Testis (tissue), 3 donors: ENCODE measurements around the gene DRG1. TPM values are rescaled to one million over a fixed set of nuclear protein-coding genes. Genes with fewer than 3 reads are reported as not detected.

Source experiments
- DNase-seq: peaks from one replicate; pipeline ENCODE4 v3.0.0-alpha.2; 2019
- H3K27ac ChIP-seq, 2 donors: fragments of 200-600 bp; sonication (generic); one replicate each; pipeline ENCODE4 v1.5.1; 2019
- H3K27me3 ChIP-seq: fragments of 200-600 bp; sonication (generic); one replicate; pipeline ENCODE4 v1.5.1; 2019
- H3K36me3 ChIP-seq: fragments of 200-600 bp; sonication (generic); one replicate; pipeline ENCODE4 v1.5.1; 2017; ENCODE audit warnings: low read depth; ENCODE audit errors: missing control alignments
- H3K4me1 ChIP-seq: fragments of 200-600 bp; sonication (generic); one replicate; pipeline ENCODE4 v1.5.1; 2019
- H3K4me3 ChIP-seq, 2 donors: fragments of 200-600 bp; sonication (generic); one replicate each; pipeline ENCODE4 v1.5.1; 2017 to 2019
- H3K9me3 ChIP-seq: fragments of 200-600 bp; sonication (generic); one replicate; pipeline ENCODE4 v1.5.1; 2017
- CTCF ChIP-seq, 3 experiments: fragments of 450-650 bp in 2 of 3; fragments of 200-600 bp in 1 of 3; sonication (generic) in 1 of 3; IDR thresholded peaks; one replicate each; pipeline ENCODE4 v1.5.1; 2016 to 2019; ENCODE audit warnings: antibody characterized with exemption in 3 of 3, mild to moderate bottlenecking in 2 of 3, moderate library complexity in 1 of 3
- POLR2A ChIP-seq: fragments of 450-650 bp; IDR thresholded peaks from one replicate; pipeline ENCODE4 v1.6.1; 2017; ENCODE audit warnings: antibody characterized with exemption, mild to moderate bottlenecking, moderate library complexity
- WGBS, 2 donors: methylation state at CpG; one replicate each; pipeline ENCODE4 v1.1.5; 2018; 5-methylcytosine and 5-hydroxymethylcytosine counted together
- intact Hi-C: fragments of 100-400 bp; cut with DNase I; formaldehyde crosslinking; loops from one replicate; pipeline ENCODE4 v1.15.1; 2023; ENCODE audit warnings: low total_unique reads
- polyA plus RNA-seq: library from polyadenylated mRNA; stranded (reverse); fragments of 350-450 nt; fragmentation: Illumina TruSeq; extraction: RNeasy Lipid Tissue Mini Kit (QIAGEN cat#74804); gene quantifications from one replicate; pipeline ENCODE4 v1.2.3, GENCODE V29; 2014; ENCODE audit warnings: low read depth, low replicate concordance; ENCODE audit not compliant: insufficient read depth
- total RNA-seq, 2 donors: library from RNA; depleted of rRNA; stranded (reverse); fragments of >200 nt; gene quantifications; one replicate each; pipeline ENCODE4 v1.2.3, GENCODE V29; 2016

DRG1 gene
- total and polyA plus RNA-seq, 3 donors from 2014 or later, result 148 to 399 (median 165) TPM

DNA sequence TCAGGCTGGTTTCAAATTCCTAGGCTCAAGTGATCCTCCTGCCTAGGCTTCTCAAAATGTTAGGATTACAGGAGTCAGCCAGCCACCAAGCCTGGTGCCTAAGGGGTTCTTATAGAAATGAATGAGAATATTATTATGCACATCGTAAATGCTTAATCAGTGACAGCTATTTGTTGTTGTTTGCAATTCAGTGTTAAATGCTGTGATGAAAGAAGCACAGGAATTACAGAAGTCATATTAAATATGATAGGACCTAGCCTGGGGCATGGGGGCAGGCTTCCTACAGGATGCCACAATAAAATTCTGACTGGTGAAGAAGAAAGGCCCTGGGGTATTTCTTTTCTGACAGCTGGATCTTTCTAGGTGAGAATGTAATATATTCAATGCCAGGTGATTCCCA lies 39.4 kb upstream of the DRG1 start:
- H3K4me3 ChIP-seq, result no peak overlapping the region

GRCh38 chr22:31361743-31362142 lies 37.7 kb upstream of the DRG1 start:
- Histone ChIP-seq H3K27me3 (no peaks in the 10 kb centered on the region), H3K9me3 (no peaks in the 10 kb centered on the region), H3K36me3 (no peaks in the 10 kb centered on the region), H3K27ac (no peak overlapping the region), H3K4me1 (peaks cover 2% of the 10 kb centered on the region), H3K4me3 (no peak overlapping the region)
- 0 to 100% methylated on average over 1 of the region's 1 CpG for WGBS, 2 donors
- DNase-seq, result no peak
- intact Hi-C loops, result no loop called here
- TF ChIP-seq CTCF (IDR thresholded peaks at IDR 0.05) (no peak), POLR2A (no peak)

More for the DNA sequence above, 39.4 kb upstream of the DRG1 start:
- H3K9me3 ChIP-seq, result no peaks in the 10 kb centered on the region
- no peaks in the 10 kb centered on the region for H3K36me3 ChIP-seq
- intact Hi-C loops, result no loop called here
- H3K27ac ChIP-seq, result no peak overlapping the region
- no peak for TF ChIP-seq POLR2A
- TF ChIP-seq CTCF (IDR thresholded peaks at IDR 0.05), result no peak
- peaks cover under 1% of the 10 kb centered on the region for H3K4me1 ChIP-seq
- WGBS, 2 donors, result 94 to 100% methylated on average over 1 of the region's 1 CpG
- DNase-seq, result no peak
- H3K27me3 ChIP-seq, result no peaks in the 10 kb centered on the region

DNA sequence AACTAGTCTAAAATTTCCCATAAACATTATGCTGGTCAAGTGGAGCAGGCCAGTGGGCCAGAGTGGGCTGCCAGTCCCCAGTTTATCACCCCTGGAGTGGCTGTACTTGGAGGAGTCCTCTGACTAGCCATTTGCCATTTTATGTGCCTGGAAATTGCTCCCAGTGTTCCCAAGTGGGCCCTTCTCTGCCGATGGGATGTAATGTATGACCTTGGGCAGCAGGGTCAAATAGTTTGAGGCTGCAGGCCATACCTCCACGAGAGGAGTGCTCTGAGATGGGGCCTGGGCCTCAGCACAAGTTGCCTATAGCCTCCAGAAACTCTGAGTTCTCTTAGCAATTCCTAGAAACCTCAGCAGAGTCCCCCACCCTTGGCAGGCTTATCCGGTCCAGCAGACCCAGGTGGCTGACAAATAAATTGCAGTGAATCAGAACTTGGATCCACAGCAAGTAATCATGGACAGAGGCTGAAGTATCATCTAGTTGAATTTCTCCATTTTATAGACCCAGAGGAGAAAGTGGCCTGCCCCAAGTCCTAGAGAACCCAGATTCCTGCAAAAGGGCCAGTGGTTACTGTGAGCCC lies 35.4 kb upstream of the DRG1 start:
- WGBS, 2 donors, result 35 to 74% methylated on average over 2 to 3 of the region's 3 CpGs
- TF ChIP-seq POLR2A (no peak), CTCF (IDR thresholded peaks at IDR 0.05) (no peak)
- no peak for DNase-seq
- peaks cover 2% of the 10 kb centered on the region for H3K4me1 ChIP-seq
- H3K27me3 ChIP-seq, result no peaks in the 10 kb centered on the region
- H3K27ac ChIP-seq, result no peak overlapping the region
- H3K36me3 ChIP-seq, result no peaks in the 10 kb centered on the region
- no peaks in the 10 kb centered on the region for H3K9me3 ChIP-seq
- intact Hi-C loops, result no loop called here
- H3K4me3 ChIP-seq, result no peak overlapping the region

GRCh38 chr22:31367426-31367825 lies 32.0 kb upstream of the DRG1 start:
- Histone ChIP-seq H3K4me1 (peaks cover 11% of the 10 kb centered on the region), H3K27me3 (no peaks in the 10 kb centered on the region)
- 81% methylated on average over 3 of the region's 3 CpGs for WGBS, 2 donors

More at GRCh38 chr22:31367426-31367825, 32.0 kb upstream of the DRG1 start:
- Histone ChIP-seq H3K9me3 (no peaks in the 10 kb centered on the region), H3K4me3 (no peak overlapping the region), H3K27ac (no peak overlapping the region), H3K36me3 (no peaks in the 10 kb centered on the region)
- intact Hi-C loops, result no loop called here
- no peak for TF ChIP-seq POLR2A
- TF ChIP-seq CTCF (IDR thresholded peaks at IDR 0.05), result no peak
- no peak for DNase-seq
